Large intestine (tissue), 3 donors: ENCODE data around the gene CFAP73. TPM values are rescaled to one million over a fixed set of nuclear protein-coding genes. Genes with fewer than 3 reads are reported as not detected.

ENCODE experiments used
- DNase-seq, 2 donors: peaks; one replicate each; pipeline versions ENCODE4 v3.0.0 to v3.0.0-alpha.2; 2013
- H3K27ac ChIP-seq: one replicate; pipeline ENCODE4 v1.5.1; 2013; ENCODE audit warnings: low read length
- H3K27me3 ChIP-seq: 2 replicates; pipeline ENCODE4 v1.6.1; 2013; ENCODE audit warnings: low read length; ENCODE audit not compliant: control insufficient read depth, insufficient read depth
- H3K36me3 ChIP-seq: 2 replicates; pipeline ENCODE4 v1.6.1; 2013; ENCODE audit warnings: low read length; ENCODE audit not compliant: control insufficient read depth, insufficient read depth
- H3K4me1 ChIP-seq: one replicate; pipeline ENCODE4 v1.6.1; 2013; ENCODE audit warnings: low read length; ENCODE audit not compliant: control insufficient read depth, insufficient read depth
- H3K4me3 ChIP-seq: one replicate; pipeline ENCODE4 v1.5.1; 2013; ENCODE audit warnings: low read length
- H3K9me3 ChIP-seq: one replicate; pipeline ENCODE4 v1.6.1; 2013; ENCODE audit warnings: mild to moderate bottlenecking, low read depth, low read length, moderate library complexity; ENCODE audit not compliant: control insufficient read depth
- WGBS: methylation state at CpG from one replicate; pipeline ENCODE4 v1.1.5; 2013; ENCODE audit warnings: low lambda C conversion rate; ENCODE audit not compliant: insufficient coverage; 5-methylcytosine and 5-hydroxymethylcytosine counted together
- polyA plus RNA-seq: library from polyadenylated mRNA; unstranded; fragments of 120-200 nt; gene quantifications from one replicate; pipeline ENCODE4 v1.2.1, GENCODE V29; 2013

The CFAP73 gene
- polyA plus RNA-seq, 1 donor: 0.34 TPM

GRCh38 chr12:113142173-113142885, 7.2 kb upstream of the CFAP73 start:
- no CpG with 5 or more reads among the region's 17 CpGs for WGBS
- H3K4me1 ChIP-seq: no peaks in the 10 kb centered on the region
- no peaks in the 10 kb centered on the region for H3K36me3 ChIP-seq
- no peak for DNase-seq
- no peak overlapping the region for H3K4me3 ChIP-seq
- H3K27me3 ChIP-seq: no peaks in the 10 kb centered on the region
- no peak overlapping the region for H3K27ac ChIP-seq
- no peaks in the 10 kb centered on the region for H3K9me3 ChIP-seq

GRCh38 chr12:113142886-113143332, 6.6 kb upstream of the CFAP73 start:
- Histone ChIP-seq H3K4me1 (no peaks in the 10 kb centered on the region), H3K27me3 (no peaks in the 10 kb centered on the region), H3K36me3 (no peaks in the 10 kb centered on the region), H3K4me3 (no peak overlapping the region), H3K27ac (no peak overlapping the region), H3K9me3 (no peaks in the 10 kb centered on the region)
- WGBS: no CpG with 5 or more reads among the region's 5 CpGs
- no peak for DNase-seq

DNA sequence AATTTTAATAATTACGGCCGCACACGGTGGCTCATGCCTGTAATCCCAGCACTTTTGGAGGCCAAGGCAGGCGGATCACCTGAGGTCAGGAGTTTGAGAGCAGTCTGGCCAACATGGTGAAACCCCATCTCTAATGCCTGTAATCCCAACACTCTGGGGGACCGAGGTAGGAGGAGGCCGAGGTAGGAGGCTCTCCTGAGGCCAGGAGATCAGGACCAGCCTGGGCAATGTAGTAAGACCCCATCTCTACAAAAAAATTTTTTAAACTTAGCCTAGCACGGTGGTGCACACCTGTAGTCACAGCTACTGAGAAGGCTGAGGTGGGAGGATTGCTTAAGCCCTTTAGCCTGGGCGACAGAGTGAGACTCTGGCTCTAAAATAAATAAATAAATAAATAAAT, 5.6 kb upstream of the CFAP73 start:
- no peaks in the 10 kb centered on the region for H3K9me3 ChIP-seq
- no peaks in the 10 kb centered on the region for H3K36me3 ChIP-seq
- no peak overlapping the region for H3K4me3 ChIP-seq
- no CpG with 5 or more reads among the region's 8 CpGs for WGBS
- H3K4me1 ChIP-seq: no peaks in the 10 kb centered on the region
- no peaks in the 10 kb centered on the region for H3K27me3 ChIP-seq
- no peak overlapping the region for H3K27ac ChIP-seq
- no peak for DNase-seq

DNA sequence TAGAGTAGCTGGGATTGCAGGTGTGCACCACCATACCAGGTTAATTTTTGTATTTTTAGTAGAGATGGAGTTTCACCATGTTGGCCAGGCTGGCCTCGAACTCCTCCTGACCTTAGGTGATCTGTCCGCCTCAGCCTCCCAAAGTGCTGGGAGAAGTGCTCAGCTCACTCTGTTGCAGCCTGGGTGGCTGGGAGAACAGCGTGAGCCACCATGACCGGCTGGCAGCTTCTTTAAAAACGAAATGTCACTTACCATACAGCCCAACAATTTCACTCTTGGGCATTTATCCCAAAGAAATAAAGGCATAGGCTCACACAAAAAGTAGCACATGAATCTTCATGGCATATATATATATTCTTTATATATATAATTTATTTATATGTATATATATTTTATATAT, 4.7 kb upstream of the CFAP73 start:
- Histone ChIP-seq H3K9me3 (no peaks in the 10 kb centered on the region), H3K27me3 (peaks cover 6% of the 10 kb centered on the region), H3K27ac (no peak overlapping the region), H3K4me3 (no peak overlapping the region), H3K36me3 (no peaks in the 10 kb centered on the region), H3K4me1 (peaks cover 5% of the 10 kb centered on the region)
- no peak for DNase-seq
- WGBS: 60% methylated on average over 1 of the region's 5 CpGs

DNA sequence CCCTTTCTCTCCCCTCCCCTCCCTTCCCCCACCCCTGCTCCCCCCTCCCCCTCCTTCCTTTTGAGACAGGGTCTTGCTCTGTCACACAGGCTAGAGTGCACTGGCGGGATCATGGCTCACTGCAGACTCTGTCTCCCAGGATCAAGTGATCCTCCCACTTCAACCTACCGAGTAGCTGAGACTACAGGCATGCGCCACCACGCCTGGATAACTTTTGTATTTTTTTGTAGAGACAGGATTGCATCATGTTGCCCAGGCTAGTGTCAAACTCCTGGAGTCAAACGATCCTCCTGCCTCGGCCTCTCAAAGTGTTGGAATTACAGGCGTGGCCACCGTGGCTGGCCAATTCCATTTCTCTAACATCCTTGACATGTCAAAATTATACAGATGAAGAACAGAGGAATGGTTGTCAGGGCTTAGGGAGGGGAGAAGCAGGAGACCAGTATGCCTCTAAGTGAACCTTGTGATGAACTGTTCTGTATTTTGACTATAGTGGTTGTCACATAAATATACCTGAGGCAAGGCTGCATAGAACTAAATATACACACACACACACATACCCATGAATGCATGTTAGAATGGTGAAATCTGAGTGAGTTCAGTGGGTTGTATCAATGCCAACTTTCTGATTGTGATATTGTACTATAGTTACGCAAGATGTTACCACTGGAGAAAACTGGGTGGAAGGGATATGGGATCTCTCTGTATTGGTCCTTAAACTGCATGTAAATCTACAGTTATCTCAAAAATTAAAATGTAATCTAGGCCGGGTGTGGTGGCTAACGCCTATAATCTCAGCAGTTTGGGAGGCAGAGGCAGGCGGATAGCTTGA, 3.6 kb upstream of the CFAP73 start:
- Histone ChIP-seq H3K27me3 (peaks cover 17% of the 10 kb centered on the region), H3K27ac (no peak overlapping the region), H3K4me1 (peaks cover 5% of the 10 kb centered on the region), H3K9me3 (no peaks in the 10 kb centered on the region), H3K4me3 (no peak overlapping the region), H3K36me3 (no peaks in the 10 kb centered on the region)
- DNase-seq: no peak
- WGBS: 73% methylated on average over 2 of the region's 12 CpGs

GRCh38 chr12:113146999-113147398, 2.5 kb upstream of the CFAP73 start:
- no peaks in the 10 kb centered on the region for H3K36me3 ChIP-seq
- no CpG with 5 or more reads among the region's 2 CpGs for WGBS
- no peak for DNase-seq
- no peak overlapping the region for H3K27ac ChIP-seq
- peaks cover 26% of the 10 kb centered on the region for H3K27me3 ChIP-seq
- no peak overlapping the region for H3K4me3 ChIP-seq
- H3K4me1 ChIP-seq: peaks cover 5% of the 10 kb centered on the region
- no peaks in the 10 kb centered on the region for H3K9me3 ChIP-seq

GRCh38 chr12:113151655-113152054, 2.1 kb downstream of the CFAP73 start:
- no peak overlapping the region for H3K27ac ChIP-seq
- no peaks in the 10 kb centered on the region for H3K9me3 ChIP-seq
- DNase-seq: no peak
- H3K4me1 ChIP-seq: peaks cover 5% of the 10 kb centered on the region
- H3K36me3 ChIP-seq: no peaks in the 10 kb centered on the region
- H3K4me3 ChIP-seq: no peak overlapping the region
- no CpG with 5 or more reads among the region's 3 CpGs for WGBS
- peaks cover 66% of the 10 kb centered on the region for H3K27me3 ChIP-seq

- H3K27me3 ChIP-seq: peaks cover 66% of the 10 kb centered on the region
- peaks cover 5% of the 10 kb centered on the region for H3K4me1 ChIP-seq
- H3K4me3 ChIP-seq: no peak overlapping the region
- H3K27ac ChIP-seq: no peak overlapping the region
- no CpG with 5 or more reads among the region's 9 CpGs for WGBS
- no peaks in the 10 kb centered on the region for H3K9me3 ChIP-seq
- no peak for DNase-seq
- peaks cover under 1% of the 10 kb centered on the region for H3K36me3 ChIP-seq
Measured at GRCh38 chr12:113152196-113152834, 2.8 kb downstream of the CFAP73 start.

- 0% methylated on average over 5 of the region's 70 CpGs for WGBS
- H3K9me3 ChIP-seq: no peaks in the 10 kb centered on the region
- peaks cover 5% of the 10 kb centered on the region for H3K4me1 ChIP-seq
- peak; percentile 58 to 66 for DNase-seq
- H3K36me3 ChIP-seq: peaks cover 9% of the 10 kb centered on the region
- H3K4me3 ChIP-seq: peak overlapping the region; percentile 4
- no peak overlapping the region for H3K27ac ChIP-seq
- peaks cover 66% of the 10 kb centered on the region for H3K27me3 ChIP-seq
Measured at GRCh38 chr12:113152835-113153814, 3.6 kb downstream of the CFAP73 start.
